GM12892 (cell line): ENCODE data around the gene TMEM178B.

ENCODE experiments used
- POLR2A ChIP-seq: IDR thresholded peaks from 2 replicates; pipeline ENCODE4 v1.6.1; 2011; ENCODE audit warnings: low read depth, low read length, control low read depth
- POLR2AphosphoS5 ChIP-seq: IDR thresholded peaks from 2 replicates; pipeline ENCODE4 v1.6.1; 2011; ENCODE audit warnings: low read depth, low read length, control low read depth
- TAF1 ChIP-seq: IDR thresholded peaks from 2 replicates; pipeline ENCODE4 v1.6.1; 2011; ENCODE audit warnings: low read depth, mild to moderate bottlenecking, control low read depth, low read length, borderline replicate concordance

GRCh38 chr7:141153231-141153630 lies 79.4 kb downstream of the TMEM178B start:
- TF ChIP-seq TAF1: no peak
- no peak for TF ChIP-seq POLR2A
- no peak for TF ChIP-seq POLR2AphosphoS5
